DMS 273 treated with DMSO at 0.1 percent for 48 hours (cell line): ENCODE data around the gene NUBP2.

Source experiments
- DNase-seq: peaks from one replicate; lab custom pipeline; 2025; lab: John Stamatoyannopoulos, UW

Gene NUBP2

GRCh38 chr16:1758923-1759322 lies 23.8 kb upstream of the NUBP2 start:
- DNase-seq, result no peak

GRCh38 chr16:1759511-1759910 lies 23.2 kb upstream of the NUBP2 start:
- DNase-seq, result no peak

GRCh38 chr16:1760911-1761310 lies 21.8 kb upstream of the NUBP2 start:
- DNase-seq, result no peak

GRCh38 chr16:1761751-1762150 lies 21.0 kb upstream of the NUBP2 start:
- no peak for DNase-seq

- DNase-seq, result no peak
These were observed 20.4 kb upstream of the NUBP2 start for GRCh38 chr16:1762196-1762878.

- DNase-seq, result no peak
These were observed 19.8 kb upstream of the NUBP2 start for GRCh38 chr16:1762879-1763520.

- no peak for DNase-seq
These were observed 18.9 kb upstream of the NUBP2 start for GRCh38 chr16:1763521-1764511.

- DNase-seq, result no peak
These were observed 17.8 kb upstream of the NUBP2 start for GRCh38 chr16:1764971-1765370.

- DNase-seq, result no peak
These were observed 16.9 kb upstream of the NUBP2 start for GRCh38 chr16:1765826-1766225.

GRCh38 chr16:1766231-1766630 lies 16.5 kb upstream of the NUBP2 start:
- no peak for DNase-seq

- DNase-seq, result no peak
These were observed 16.1 kb upstream of the NUBP2 start for GRCh38 chr16:1766701-1767100.

GRCh38 chr16:1767116-1767994 lies 15.4 kb upstream of the NUBP2 start:
- DNase-seq, result no peak

GRCh38 chr16:1768061-1768766 lies 14.5 kb upstream of the NUBP2 start:
- no peak for DNase-seq

- DNase-seq, result no peak
These were observed 13.9 kb upstream of the NUBP2 start for GRCh38 chr16:1768767-1769401.

- no peak for DNase-seq
These were observed 13.1 kb upstream of the NUBP2 start for GRCh38 chr16:1769402-1770300.

- DNase-seq, result no peak
These were observed 12.2 kb upstream of the NUBP2 start for GRCh38 chr16:1770328-1771187.

- no peak for DNase-seq
These were observed 11.4 kb upstream of the NUBP2 start, which contains the start of gene NME3 for GRCh38 chr16:1771188-1771863. Gene NME3 (minus strand): TSS chr16:1771543. CDS start chr16:1771534, 9 bp downstream.

- DNase-seq, result no peak
These were observed 10.8 kb upstream of the NUBP2 start for GRCh38 chr16:1771864-1772361.
